Measurements from ENCODE around the gene DAAM2.

DAAM2 gene

GRCh38 chr6:39800034-39801032 is 8.2 kb downstream of the DAAM2 start:
- no peak for TF ChIP-seq ZNF274 (IDR thresholded peaks at IDR 0.05; ENCODE audit: low read depth, low read length)
- H3K4me3 ChIP-seq (ENCODE audit: low read length): no peak overlapping the region

GRCh38 chr6:39801456-39802251 is 9.5 kb downstream of the DAAM2 start:
- no peak for TF ChIP-seq ZNF274 (IDR thresholded peaks at IDR 0.05; ENCODE audit: low read depth, low read length)
- H3K4me3 ChIP-seq (ENCODE audit: low read length): no peak overlapping the region

GRCh38 chr6:39803872-39804271 is 11.7 kb downstream of the DAAM2 start:
- no peak for TF ChIP-seq ZNF274 (IDR thresholded peaks at IDR 0.05; ENCODE audit: low read depth, low read length)
- no peak overlapping the region for H3K4me3 ChIP-seq (ENCODE audit: low read length)

GRCh38 chr6:39804466-39805065 is 12.4 kb downstream of the DAAM2 start:
- no peak for TF ChIP-seq ZNF274 (IDR thresholded peaks at IDR 0.05; ENCODE audit: low read depth, low read length)
- H3K4me3 ChIP-seq (ENCODE audit: low read length): no peak overlapping the region

GRCh38 chr6:39806278-39806677 is 14.1 kb downstream of the DAAM2 start:
- TF ChIP-seq ZNF274 (IDR thresholded peaks at IDR 0.05; ENCODE audit: low read depth, low read length): no peak
- no peak overlapping the region for H3K4me3 ChIP-seq (ENCODE audit: low read length)

- no peak for TF ChIP-seq ZNF274 (IDR thresholded peaks at IDR 0.05; ENCODE audit: low read depth, low read length)
- no peak overlapping the region for H3K4me3 ChIP-seq (ENCODE audit: low read length)
Measured at GRCh38 chr6:39808346-39808745, 16.2 kb downstream of the DAAM2 start.

- no peak overlapping the region for H3K4me3 ChIP-seq (ENCODE audit: low read length)
- no peak for TF ChIP-seq ZNF274 (IDR thresholded peaks at IDR 0.05; ENCODE audit: low read depth, low read length)
Measured at GRCh38 chr6:39808964-39809363, 16.8 kb downstream of the DAAM2 start.

- no peak overlapping the region for H3K4me3 ChIP-seq (ENCODE audit: low read length)
- TF ChIP-seq ZNF274 (IDR thresholded peaks at IDR 0.05; ENCODE audit: low read depth, low read length): no peak
Measured at GRCh38 chr6:39811835-39812345, 19.7 kb downstream of the DAAM2 start.

GRCh38 chr6:39812496-39812852 is 20.3 kb downstream of the DAAM2 start:
- no peak for TF ChIP-seq ZNF274 (IDR thresholded peaks at IDR 0.05; ENCODE audit: low read depth, low read length)
- H3K4me3 ChIP-seq (ENCODE audit: low read length): no peak overlapping the region

- no peak overlapping the region for H3K4me3 ChIP-seq (ENCODE audit: low read length)
- no peak for TF ChIP-seq ZNF274 (IDR thresholded peaks at IDR 0.05; ENCODE audit: low read depth, low read length)
Measured at GRCh38 chr6:39812853-39813533, 20.8 kb downstream of the DAAM2 start.

- no peak for TF ChIP-seq ZNF274 (IDR thresholded peaks at IDR 0.05; ENCODE audit: low read depth, low read length)
Measured at GRCh38 chr6:39814236-39814635, 22.1 kb downstream of the DAAM2 start.

GRCh38 chr6:39815356-39815755 is 23.2 kb downstream of the DAAM2 start:
- TF ChIP-seq ZNF274 (IDR thresholded peaks at IDR 0.05; ENCODE audit: low read depth, low read length): no peak
- H3K4me3 ChIP-seq (ENCODE audit: low read length): no peak overlapping the region

More at GRCh38 chr6:39814236-39814635, 22.1 kb downstream of the DAAM2 start:
- no peak overlapping the region for H3K4me3 ChIP-seq (ENCODE audit: low read length)

GRCh38 chr6:39816747-39817146 is 24.6 kb downstream of the DAAM2 start:
- no peak for TF ChIP-seq ZNF274 (IDR thresholded peaks at IDR 0.05; ENCODE audit: low read depth, low read length)
- H3K4me3 ChIP-seq (ENCODE audit: low read length): no peak overlapping the region

- H3K4me3 ChIP-seq (ENCODE audit: low read length): no peak overlapping the region
- no peak for TF ChIP-seq ZNF274 (IDR thresholded peaks at IDR 0.05; ENCODE audit: low read depth, low read length)
Measured at GRCh38 chr6:39818695-39819094, 26.5 kb downstream of the DAAM2 start.
